NCI-H526 (cell line): ENCODE results near the gene TAS2R20.
A peak's percentile ranks its signal among the peaks of the same experiment; 100 is the strongest.
"Not testable (repeated sequence)": the region's sequence is repeated elsewhere in the genome, so short reads cannot be mapped to it uniquely, and the experiment has no call there.

Experiments used
- DNase-seq, 2 experiments: peaks; one replicate each; lab custom pipeline; 2025; lab: John Stamatoyannopoulos, UW

The TAS2R20 gene, protein sequence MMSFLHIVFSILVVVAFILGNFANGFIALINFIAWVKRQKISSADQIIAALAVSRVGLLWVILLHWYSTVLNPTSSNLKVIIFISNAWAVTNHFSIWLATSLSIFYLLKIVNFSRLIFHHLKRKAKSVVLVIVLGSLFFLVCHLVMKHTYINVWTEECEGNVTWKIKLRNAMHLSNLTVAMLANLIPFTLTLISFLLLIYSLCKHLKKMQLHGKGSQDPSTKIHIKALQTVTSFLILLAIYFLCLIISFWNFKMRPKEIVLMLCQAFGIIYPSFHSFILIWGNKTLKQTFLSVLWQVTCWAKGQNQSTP

DNA sequence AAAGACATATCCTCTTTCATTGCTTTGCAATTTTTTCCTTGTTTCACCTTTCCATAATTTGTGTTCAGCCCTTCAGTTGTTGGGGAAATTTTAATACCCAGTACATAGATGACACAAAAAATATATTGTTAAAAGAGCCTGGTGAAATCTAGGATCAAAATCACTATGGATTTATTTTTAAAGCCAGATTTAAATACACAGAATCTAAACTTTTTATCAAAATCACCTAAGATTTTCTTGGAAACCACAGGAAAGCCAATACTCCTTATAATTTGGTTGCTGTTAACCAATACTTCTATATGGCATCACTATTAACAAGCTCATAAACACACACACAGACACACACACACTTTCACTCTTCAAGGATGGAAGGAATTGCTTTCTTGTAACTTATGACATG, at the start of gene TAS2R20:
Gene TAS2R20 (minus strand): TSS at position 101 of the 400 bp plus-strand sequence. CDS start 429 bp downstream, outside the sequence.
- DNase-seq, result no peak

DNA sequence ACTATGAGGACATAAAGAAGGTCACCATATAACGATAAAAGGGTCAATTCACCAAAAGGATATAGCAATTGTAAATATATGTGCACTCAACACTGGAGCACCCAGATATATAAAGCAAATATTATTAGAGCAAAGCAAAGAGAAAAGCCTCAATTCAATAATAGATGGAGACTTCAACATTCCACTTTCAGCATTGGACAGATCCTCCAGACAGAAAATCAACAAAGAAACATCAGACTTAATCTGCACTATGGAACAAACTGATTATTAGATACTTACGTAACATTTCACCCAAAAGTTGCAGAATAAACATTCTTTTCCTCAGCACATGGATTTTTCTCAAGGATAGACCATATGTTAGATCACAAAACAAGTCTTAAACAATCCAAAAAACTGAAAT, 43.3 kb upstream of the TAS2R20 start:
- DNase-seq, result not testable (repeated sequence)

DNA sequence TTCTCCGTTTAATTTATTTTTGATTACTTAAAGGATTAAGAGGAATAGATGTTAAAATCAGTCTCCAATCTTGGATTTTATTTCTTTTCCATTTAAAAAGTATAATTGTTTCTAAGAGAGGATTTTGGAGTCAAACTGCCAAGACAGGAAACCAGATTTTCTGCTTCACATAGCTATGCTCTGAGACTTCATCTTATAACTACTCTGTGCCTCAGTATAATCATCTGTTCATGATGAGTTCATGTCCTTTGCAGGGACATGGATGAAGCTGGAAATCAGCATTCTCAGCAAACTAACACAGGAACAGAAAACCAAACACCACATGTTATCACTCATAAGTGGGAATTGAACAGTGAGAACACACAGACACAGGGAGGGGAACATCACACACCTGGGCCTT, 42.1 kb upstream of the TAS2R20 start:
- DNase-seq, result no peak

DNA sequence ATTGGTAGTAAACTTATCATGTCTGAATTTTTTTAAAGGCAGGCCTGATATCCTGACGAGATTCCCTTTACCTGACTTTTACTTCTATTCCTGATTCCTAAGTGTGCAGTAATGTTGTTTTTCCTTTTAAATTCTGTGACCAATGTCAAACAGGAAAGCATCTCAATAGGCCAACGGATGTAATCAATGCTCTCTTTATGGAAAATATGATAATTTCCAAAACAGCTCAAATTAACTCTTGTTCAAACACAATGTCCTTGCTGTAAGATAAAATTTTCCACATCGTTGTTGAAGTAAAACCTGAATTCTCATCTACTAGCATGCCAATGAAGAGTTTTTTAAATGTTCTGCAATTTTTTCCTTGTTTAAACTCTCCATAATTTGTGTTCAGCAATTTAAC, 41.1 kb upstream of the TAS2R20 start:
- no peak for DNase-seq

DNA sequence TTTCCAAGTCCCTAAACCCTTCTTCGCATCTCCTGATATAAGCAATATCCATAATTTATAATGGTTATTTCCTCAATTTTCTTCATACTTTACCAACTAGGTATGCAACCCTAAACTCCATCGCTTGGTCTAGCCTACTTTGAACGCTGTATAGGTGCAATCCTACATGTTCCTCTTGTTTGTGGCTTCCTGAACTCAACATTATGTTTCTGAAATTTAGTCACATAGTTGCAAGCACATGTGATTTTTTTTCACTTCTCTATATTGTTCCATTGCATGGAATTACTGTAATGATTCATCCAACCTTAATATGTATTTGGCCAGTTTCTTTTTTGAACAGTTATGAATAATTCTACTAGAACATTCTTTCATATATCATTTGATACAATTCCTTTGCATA, 35.9 kb upstream of the TAS2R20 start:
- not testable (repeated sequence) for DNase-seq

DNA sequence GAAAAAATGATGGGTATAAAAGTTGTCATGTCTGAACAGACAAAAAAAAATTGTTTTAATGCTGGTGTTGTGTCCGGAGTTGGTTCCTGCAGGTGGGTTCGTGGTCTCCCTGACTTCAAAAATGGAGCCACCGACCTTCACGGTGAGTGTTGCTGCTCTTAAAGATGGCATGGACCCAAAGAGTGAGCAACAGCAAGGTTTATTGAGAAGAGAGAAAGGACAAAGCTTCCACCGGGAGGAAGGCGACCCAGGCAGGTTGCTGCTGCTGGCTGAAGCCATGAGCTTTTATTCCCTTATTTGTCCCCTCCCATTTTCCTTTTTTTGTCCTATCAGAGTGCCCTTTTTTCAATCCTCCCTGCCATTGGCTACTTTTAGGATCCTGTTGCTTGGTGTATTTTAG, 33.2 kb upstream of the TAS2R20 start, which contains the start of gene TAS2R31:
Gene TAS2R31 (minus strand): TSS at position 101 of the 400 bp plus-strand sequence. CDS start 72 bp downstream, at position 29.
- no peak for DNase-seq

DNA sequence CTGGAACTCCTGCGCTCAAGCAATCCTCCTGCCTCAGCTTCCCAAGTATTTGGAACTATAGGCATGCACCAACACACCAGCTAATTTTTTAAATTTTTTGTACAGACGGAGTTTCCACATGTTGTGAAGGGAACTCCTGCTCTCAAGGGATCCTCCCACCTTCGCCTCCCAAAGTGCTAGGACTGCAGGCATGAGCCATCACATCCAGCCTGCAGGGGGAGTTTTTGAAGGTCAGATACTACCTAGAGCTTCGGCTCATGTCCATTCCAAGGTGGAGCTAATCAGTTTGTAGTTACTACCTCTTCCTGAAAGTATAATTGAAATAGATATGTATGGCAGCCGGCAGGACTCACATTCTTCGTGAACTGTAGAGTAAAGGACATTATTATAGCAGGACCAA, 28.0 kb upstream of the TAS2R20 start:
- DNase-seq, result no peak

DNA sequence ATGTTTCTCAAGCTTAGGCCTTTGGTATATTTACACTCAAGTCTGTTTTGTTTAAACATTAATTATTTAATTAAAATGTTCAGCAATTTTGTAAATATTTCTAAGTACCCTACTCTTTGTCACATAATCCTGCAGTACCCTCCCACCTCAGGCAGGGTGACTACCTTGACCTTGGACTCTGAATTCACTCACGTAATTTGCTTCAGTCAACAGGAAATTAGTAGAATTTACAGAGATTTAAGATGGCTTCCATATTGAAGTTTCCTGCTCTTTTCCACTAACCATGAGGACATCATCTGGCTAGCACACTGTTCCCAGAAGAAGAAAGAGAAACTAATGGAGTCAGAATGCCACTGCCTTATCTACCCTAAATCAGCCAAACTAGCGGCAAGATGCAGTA, 25.3 kb upstream of the TAS2R20 start:
- DNase-seq, result no peak

DNA sequence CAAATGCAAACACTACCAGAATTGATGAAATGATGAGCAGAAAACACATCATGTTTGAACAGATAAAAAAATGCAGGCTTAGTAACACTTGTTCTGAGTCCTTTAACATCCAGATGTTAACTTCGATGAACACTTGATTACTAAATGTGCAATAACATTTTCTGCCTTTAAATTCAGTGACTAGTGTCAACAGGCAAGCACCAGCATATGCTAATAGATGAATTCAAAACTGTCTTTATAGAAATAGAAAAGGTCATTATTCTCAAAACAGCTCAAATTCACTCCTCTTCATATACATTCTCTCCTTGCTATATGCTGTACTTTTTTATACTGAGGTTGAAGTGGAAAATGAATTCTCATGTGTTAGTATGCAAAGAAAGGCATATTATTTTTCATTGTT, 24.4 kb upstream of the TAS2R20 start, which contains the start of gene TAS2R19:
Gene TAS2R19 (minus strand): TSS at position 101 of the 400 bp plus-strand sequence. CDS start 49 bp downstream, at position 52.
- DNase-seq, result no peak

DNA sequence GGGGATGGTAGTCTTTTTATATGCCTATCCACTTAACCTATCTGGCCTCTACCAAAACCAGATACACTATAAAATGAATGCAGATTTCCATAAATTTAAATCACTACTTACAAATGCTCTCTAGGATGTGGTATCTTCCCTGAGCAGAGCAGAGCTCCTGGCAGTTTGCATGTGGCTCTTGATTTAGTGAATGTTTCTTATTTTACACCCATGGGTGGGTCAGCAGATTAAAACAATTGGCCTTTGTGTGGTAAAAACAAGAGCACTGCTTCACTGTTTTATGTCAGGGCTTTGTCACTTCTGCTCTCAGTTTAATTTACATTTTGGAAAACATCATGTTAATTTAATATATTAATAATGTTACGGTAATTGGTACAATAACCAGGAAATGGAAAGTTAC, 18.8 kb upstream of the TAS2R20 start:
- DNase-seq, result peak; percentile 90 to 92

DNA sequence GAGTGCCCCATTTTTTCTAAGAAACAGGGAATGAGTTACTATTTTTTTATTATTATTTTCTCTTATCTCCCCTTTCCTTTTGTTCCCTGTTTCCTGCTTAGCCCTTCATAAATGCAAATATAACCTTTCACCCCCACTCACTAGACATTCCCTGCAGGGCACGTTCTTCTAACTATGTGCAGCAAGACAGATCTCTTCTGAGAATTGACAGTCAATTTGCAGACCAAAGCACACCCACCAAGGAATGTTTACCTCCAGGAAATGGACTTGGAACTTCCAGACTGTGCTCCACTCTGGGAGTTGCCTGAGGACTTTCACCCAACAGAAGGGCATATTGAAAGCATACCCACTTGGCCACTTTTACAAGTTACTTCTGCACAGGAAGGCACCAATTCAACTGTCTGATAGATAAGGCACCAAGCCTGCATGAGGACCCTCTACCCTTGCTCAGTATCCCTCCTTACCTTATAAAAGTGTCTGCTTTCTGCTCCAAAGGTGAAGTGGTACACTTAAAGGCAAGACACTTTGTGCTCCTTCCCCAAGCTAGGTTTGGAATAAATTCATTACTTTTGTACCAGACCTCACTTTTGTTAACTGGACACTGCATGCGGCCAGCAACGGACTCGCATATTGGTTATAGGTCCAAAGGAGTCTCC, 17.8 kb upstream of the TAS2R20 start:
- no peak for DNase-seq

DNA sequence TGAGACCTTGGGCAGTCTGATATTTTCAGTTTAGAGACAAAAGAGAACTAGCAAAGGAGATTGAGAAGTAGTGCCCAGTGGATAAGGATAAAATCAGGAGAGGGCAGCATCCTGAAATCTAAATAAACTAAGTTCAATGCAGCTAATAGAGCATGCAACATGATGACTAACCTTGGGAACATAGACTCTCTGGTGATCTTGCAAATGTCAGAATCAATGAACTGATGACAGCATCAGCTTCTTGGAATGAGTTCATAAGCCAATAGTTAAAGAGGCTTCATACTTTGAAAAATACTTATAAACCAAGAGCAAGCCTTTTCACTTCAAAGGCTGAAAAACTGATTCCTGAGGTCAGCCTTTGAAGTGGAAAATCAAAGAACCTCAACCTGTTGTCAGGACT, 16.1 kb upstream of the TAS2R20 start:
- no peak for DNase-seq

DNA sequence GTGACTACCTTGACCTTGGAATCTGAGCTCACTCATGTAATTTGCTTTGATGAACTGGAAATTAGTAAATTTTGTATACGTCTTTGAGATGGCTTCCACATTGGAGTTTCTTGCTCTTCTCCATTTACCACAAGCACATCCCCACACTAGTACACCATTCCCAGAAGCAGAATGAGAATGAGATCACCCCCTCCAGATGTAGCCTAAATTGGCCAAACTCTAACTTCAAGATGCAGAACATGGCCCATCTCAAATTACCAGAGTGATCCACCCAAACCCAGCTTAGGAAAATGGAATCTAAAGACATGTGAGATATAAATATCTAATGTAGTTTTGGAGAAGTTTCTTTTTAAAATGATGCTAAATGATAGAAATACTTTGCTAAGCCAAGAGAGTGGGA, 9.5 kb upstream of the TAS2R20 start:
- DNase-seq, result no peak

DNA sequence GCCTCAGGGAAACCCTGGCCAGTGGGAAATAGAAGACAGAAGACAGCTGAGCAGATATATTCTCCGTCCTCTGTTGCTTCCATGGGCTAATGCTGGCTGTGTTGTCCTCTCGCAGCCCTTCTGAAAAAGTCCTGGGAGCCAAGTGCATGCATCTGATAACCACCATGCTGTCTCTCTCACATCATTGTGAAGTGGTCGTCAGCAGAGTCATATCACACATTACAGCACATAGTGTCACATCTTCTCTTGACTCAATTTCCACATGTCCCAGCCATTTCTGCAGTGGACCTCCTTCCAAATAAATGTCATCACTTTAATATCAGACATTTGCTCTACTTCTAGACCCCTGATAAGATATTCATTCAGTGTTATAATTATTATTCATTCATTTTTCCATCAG, 3.8 kb downstream of the TAS2R20 start:
- no peak for DNase-seq

DNA sequence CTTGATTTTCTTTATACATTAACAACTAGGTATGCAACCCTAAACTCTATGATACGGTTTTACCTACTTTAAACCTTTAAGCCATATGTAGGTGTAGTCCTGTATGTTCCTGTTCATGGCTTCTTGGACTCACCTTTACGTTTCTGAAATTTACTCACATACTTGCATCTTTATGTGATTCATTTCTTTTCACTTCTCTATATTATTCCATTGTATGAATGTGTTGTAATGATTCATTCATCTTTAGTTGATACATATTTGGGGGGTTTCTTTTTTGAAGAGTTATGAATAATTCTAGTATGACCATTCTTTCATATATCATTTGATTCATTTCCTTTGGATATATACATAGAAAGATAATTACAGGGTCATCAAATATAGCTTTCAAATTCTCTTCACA, 9.0 kb downstream of the TAS2R20 start:
- DNase-seq, result no peak

DNA sequence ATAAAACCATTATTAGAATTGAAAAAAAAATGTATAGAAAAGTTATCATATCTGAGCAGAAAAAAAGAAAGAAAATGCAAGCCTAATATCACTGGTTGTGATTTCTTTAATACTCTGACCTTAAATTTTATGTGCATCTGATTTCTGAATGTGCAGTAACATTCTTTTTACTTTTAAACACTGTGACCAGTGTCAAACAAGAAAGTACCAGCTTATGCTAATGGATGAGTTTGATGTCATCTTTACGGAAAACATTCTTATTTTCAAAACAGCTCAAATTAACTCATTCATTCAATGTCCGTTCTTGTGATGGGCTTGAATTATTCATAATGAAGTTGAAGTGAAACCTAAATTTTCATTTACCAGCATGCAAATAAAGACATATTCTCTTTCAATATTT, 11.3 kb downstream of the TAS2R20 start, which contains the start of gene TAS2R50:
Gene TAS2R50 (minus strand): TSS at position 101 of the 400 bp plus-strand sequence. CDS start 52 bp downstream, at position 49.
- no peak for DNase-seq

DNA sequence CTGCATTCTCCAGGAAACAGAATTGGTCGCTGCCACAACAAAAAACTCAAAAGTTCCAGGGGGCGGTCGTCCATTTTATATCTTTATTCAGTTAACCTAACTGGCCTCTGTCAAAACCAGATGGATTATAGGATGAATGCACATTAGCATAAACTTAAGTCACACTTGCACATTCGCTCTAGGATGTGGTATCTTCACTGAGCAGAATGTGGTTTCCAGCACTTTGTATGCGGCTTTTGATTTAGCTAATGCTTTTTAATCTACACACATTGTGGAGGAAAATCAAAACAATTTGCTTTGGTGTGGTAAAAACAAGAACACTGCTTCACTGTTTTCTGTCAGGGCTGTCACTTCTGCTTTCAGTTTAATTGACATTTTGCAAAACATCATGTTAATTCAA, 15.9 kb downstream of the TAS2R20 start:
- no peak for DNase-seq

DNA sequence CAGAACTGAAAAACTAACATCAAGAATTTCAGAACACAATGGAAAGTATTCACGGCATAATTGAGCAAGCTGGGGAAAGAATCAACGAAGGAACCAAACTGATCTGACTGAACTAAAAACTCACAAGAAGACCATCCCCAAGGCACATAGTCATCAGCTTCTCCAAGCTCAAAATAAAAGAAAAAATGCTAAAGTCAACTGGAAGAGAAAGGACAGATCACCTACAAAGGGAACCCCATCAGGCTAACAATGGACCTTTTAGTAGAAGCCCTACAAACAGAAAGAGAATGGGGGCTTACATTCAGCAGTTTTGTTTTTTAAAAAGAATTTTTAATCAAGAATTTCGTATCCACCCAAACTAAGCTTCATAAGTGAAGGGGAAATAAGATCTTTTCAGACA, 23.1 kb downstream of the TAS2R20 start:
- DNase-seq, result no peak

DNA sequence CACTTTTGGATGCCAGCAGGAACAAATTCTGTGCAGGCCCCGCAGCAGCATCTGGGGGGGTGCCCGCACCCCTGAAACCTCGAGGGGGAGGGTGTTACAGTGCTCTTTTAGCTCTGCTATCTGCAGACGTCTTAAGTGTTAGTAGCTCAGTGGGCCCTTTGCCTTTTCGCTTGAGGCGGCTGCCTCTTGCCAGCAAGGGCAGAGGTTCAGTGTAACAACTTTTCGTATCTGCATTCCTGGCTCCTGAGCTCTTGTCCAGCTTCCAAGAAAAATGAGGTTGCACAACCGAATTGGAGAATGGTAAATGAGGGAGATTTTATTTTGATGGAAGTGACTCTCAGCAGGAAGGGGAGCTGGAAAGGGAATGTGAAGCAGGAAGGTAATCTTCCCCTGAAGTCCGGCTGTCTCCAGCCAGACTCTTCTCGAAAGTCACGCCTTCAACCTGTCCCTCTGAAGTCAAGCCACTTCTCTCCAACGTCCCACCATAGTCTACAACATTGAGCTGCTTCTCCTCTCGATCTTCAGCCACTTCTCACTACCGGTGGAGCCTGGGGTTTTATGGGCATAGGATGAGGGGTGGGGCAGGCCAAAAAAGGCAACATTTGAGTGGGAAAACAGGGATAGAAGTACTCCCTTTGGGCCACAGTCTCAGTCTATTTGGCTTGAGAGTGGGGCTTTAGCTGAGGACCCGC, 29.2 kb downstream of the TAS2R20 start:
- no peak for DNase-seq

DNA sequence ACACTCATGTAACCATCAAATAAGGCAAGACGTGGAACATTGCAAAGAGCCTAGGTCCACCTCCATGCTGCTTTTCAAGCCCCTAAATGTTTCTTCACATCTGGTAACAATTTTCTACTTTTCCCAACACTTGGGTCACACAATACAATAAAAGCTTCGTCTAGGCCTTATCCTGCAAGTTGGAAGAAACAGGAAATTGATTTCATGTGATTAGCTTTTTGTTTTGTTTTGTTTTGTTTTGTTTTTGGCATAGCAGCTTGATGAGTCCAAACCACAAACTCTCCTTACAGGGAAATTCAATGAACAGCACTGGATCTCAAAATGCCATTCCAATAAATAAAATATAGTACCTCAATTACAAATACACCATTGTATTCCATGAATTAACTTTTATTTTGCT, 30.7 kb downstream of the TAS2R20 start:
- DNase-seq, result no peak

DNA sequence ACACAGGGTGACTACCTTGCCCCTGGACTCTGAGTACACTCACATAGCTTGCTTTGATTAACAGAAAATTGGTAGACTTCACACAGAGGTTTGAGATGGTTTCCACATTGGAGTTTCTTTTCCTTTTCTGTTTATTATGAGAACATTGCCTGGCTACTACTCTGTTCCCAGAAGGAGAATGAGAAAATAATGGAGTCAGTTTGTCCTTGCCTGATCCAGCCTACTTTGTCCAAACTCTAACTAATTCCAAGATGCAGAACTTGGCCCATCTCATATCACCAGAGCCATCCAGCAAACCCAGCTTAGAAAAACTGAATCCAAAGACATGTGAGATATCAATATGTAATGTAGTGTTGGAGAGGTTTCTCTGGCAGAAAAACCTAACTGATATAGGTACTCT, 31.8 kb downstream of the TAS2R20 start:
- no peak for DNase-seq

DNA sequence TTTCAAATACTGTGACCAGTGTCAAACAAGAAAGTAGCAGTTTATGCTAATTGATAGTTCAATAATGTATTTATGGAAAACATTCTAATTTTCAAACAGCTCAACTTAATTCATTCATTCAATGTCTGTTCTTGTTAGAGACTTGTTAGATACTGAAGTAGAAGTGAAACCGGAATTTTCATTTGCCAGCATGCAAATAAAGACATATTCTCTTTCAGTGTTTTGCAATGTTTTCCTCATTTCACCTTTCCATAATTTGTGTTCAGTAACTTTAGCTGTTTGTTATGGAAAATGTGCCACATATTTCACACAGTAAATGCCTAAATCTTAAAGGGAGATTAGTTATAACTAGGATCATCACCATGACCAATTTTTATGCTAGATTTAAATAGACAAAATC, 32.6 kb downstream of the TAS2R20 start:
- no peak for DNase-seq

DNA sequence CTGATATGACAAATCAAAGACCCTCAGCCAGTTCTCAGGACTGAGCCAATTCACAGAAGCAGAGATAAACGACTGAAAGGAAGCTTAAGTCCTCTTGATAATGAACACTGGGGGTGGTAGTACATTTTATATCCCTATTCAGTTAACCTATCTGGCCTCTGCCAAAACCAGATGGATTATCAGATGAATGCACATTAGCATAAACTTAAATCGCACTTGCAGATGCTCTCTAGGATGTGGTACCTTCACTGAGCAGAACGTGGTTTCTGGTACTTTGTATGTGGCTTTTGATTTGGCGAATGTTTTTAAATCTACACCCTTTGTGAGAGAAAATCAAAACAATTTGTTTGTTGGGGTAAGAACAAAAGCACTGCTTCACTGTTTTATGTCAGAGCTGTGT, 37.9 kb downstream of the TAS2R20 start:
- no peak for DNase-seq
